Activated T-helper 17 cell treated with anti-CD3 and anti-CD28 coated beads, Interleukin-2, amount 50 U/mL, for 72 hours (primary cell): ENCODE results near the gene DIPK1B. TPM values are rescaled to one million over a fixed set of nuclear protein-coding genes. Genes with fewer than 3 reads are reported as not detected.
"Not testable (repeated sequence)": the region's sequence is repeated elsewhere in the genome, so short reads cannot be mapped to it uniquely, and the experiment has no call there.

Experiments used
- ATAC-seq: fragments of 150-1000 bp; cut with Tn5 transposase; replicated peaks from 2 replicates; pipeline ENCODE4 v1.10.0; 2021; ENCODE audit warnings: mild to moderate bottlenecking, moderate library complexity
- H3K27ac Mint-ChIP-seq: one replicate; pipeline ENCODE4 v1.8.0; 2022; ENCODE audit warnings: mixed read lengths
- H3K27me3 Mint-ChIP-seq: one replicate; pipeline ENCODE4 v1.8.0; 2022; ENCODE audit warnings: mixed read lengths
- H3K36me3 Mint-ChIP-seq: one replicate; pipeline ENCODE4 v1.8.0; 2022; ENCODE audit warnings: low read depth, mild to moderate bottlenecking, mixed read lengths
- H3K4me1 Mint-ChIP-seq: one replicate; pipeline ENCODE4 v1.8.0; 2022; ENCODE audit warnings: mixed read lengths
- H3K4me3 Mint-ChIP-seq: one replicate; pipeline ENCODE4 v1.8.0; 2022; ENCODE audit warnings: mild to moderate bottlenecking, mixed read lengths
- H3K9me3 Mint-ChIP-seq: one replicate; pipeline ENCODE4 v1.8.0; 2022; ENCODE audit warnings: mixed read lengths
- total RNA-seq, 2 donors: library from RNA; stranded (reverse); gene quantifications; one replicate each; pipeline ENCODE4 v1.2.3, GENCODE V29; 2022

DIPK1B gene
- total RNA-seq, 2 donors from 2014 or later, result not detected

DNA sequence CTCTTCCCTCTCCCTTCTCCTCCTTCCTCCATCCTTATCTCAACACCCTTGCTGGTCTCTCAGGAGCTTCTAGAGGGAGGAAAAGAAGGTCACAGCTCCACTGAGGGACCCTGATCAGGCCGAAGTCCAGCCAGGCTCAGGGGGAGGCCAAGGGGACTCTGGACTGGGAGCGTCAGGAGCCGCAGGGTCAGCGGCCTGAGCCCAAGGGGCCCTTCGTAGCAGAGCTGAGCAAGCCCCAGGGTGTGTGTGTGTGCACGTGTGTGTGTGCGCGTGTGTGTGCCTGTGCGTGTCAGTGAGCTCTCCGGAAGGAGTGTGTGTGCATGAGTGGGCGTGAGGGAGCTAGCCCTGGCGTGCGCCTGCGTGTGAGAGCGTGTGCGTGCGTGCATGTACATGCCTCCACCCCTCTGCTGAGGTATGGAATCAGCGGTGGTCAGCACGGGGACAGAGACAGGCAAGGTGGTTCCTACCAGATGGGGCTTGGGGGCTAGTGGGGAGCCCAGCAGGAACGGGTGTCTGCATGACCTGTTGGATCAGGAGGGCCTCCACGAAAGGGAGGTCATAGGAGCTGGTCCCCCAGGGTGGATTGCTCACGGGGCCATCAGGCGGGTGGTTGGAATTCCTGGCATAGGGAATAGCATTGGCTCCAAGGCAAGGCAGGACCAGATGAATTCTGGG lies 15.1 kb upstream of the DIPK1B start:
- peaks cover 8% of the 10 kb centered on the region for H3K27me3 Mint-ChIP-seq
- no peak for ATAC-seq
- no peaks in the 10 kb centered on the region for H3K36me3 Mint-ChIP-seq
- no peaks in the 10 kb centered on the region for H3K9me3 Mint-ChIP-seq
- H3K4me1 Mint-ChIP-seq, result peaks cover 4% of the 10 kb centered on the region
- no peak overlapping the region for H3K4me3 Mint-ChIP-seq
- no peak overlapping the region for H3K27ac Mint-ChIP-seq

DNA sequence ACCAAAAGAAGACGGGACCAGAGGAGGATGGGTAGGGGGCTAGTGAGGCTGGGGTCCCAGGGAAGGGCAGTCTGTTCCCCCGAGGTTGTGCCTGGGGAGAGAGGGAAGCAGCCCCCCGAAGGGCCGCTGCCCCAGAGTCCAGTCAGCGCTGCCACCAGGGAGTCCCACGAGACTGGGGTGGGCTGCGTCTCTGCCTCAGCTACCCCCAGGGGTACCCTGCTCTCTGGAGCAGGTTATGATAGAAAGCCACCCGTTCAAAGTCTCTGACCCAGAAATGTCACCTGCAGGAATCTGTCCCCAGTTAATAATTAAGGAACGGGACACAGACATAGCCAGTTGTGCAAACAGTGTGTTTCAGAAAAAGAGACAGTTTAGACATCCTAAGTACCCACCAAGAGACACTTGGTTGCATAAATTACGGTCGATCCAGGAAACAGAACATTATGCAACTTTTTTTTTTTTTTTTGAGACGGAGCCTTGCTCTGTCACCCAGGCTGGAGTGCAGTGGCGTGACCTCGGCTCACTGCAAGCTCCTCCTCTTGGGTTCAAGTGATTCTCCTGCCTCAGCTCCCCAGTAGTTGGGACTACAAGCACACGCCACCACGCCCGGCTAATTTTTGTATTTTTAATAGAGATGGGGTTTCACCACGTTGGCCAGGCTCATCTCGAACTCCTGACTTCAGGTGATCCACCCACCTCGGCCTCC lies 14.4 kb upstream of the DIPK1B start:
- Mint-ChIP-seq H3K4me1 (peaks cover 4% of the 10 kb centered on the region), H3K4me3 (no peak overlapping the region), H3K9me3 (no peaks in the 10 kb centered on the region), H3K27ac (no peak overlapping the region), H3K27me3 (peaks cover 8% of the 10 kb centered on the region), H3K36me3 (no peaks in the 10 kb centered on the region)
- no peak for ATAC-seq

DNA sequence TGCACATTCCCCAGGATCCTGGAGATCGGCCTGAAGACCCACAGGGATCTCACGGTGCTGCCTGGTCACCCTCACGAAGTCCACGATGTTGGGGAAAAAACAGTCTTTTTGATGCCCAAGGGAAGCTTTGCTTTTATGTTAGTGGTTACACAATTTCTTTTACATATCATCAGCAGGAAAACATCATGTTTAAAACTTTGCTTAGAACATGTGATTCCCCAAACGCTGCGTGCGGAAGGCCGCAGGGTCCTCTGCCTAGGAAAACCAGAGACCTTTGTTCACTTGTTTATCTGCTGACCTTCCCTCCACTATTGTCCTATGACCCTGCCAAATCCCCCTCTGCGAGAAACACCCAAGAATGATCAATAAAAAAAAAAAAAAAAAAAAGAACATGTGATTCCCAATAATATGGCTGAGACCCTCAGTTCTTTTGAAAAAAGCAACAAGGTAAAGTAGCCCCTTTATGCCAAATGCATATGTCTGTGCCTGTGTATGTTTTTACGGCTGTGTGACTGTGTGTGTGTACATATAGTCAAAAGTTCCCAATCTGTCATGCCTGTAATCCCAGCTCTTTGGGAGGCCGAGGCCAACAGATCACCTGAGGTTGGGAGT lies 13.6 kb upstream of the DIPK1B start:
- Mint-ChIP-seq H3K9me3 (no peaks in the 10 kb centered on the region), H3K36me3 (no peaks in the 10 kb centered on the region), H3K27ac (no peak overlapping the region), H3K27me3 (peaks cover 4% of the 10 kb centered on the region), H3K4me1 (peaks cover 4% of the 10 kb centered on the region), H3K4me3 (no peak overlapping the region)
- ATAC-seq, result no peak

GRCh38 chr9:136700304-136700703 lies 12.1 kb upstream of the DIPK1B start:
- H3K4me3 Mint-ChIP-seq, result peak overlapping the region; percentile 77
- peaks cover 4% of the 10 kb centered on the region for H3K4me1 Mint-ChIP-seq
- H3K36me3 Mint-ChIP-seq, result no peaks in the 10 kb centered on the region
- ATAC-seq, result no peak
- no peaks in the 10 kb centered on the region for H3K9me3 Mint-ChIP-seq
- H3K27ac Mint-ChIP-seq, result no peak overlapping the region
- H3K27me3 Mint-ChIP-seq, result peaks cover 4% of the 10 kb centered on the region

- peak; percentile 98 for ATAC-seq
- Mint-ChIP-seq H3K9me3 (no peaks in the 10 kb centered on the region), H3K4me3 (peak overlapping the region; percentile 77), H3K27me3 (peaks cover 4% of the 10 kb centered on the region), H3K36me3 (no peaks in the 10 kb centered on the region), H3K4me1 (peaks cover 4% of the 10 kb centered on the region), H3K27ac (peak overlapping the region; percentile 62)
Observed at GRCh38 chr9:136700959-136701667, 11.3 kb upstream of the DIPK1B start.

DNA sequence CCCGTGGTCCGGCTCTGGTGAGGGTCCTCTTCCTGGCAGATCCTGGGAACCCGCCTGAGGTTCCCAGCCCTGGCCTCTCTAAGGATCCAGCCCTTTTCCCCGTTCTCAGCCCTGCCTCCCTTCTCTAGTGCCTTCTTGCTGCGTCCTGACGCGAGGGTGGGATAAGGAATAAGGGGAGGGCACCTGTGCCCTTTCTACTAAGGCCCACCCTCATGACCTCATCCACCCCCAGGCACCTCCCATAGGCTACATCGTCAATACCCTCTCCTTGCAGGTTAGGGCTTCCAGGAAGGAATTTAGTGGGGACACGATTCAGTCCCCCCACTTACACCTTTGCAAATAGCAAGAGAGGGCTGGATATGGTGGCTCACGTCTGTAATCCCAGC lies 10.7 kb upstream of the DIPK1B start:
- no peak for ATAC-seq
- Mint-ChIP-seq H3K4me1 (peaks cover 4% of the 10 kb centered on the region), H3K27ac (peak overlapping the region; percentile 62), H3K36me3 (no peaks in the 10 kb centered on the region), H3K27me3 (peaks cover 4% of the 10 kb centered on the region), H3K9me3 (no peaks in the 10 kb centered on the region), H3K4me3 (peak overlapping the region; percentile 77)

DNA sequence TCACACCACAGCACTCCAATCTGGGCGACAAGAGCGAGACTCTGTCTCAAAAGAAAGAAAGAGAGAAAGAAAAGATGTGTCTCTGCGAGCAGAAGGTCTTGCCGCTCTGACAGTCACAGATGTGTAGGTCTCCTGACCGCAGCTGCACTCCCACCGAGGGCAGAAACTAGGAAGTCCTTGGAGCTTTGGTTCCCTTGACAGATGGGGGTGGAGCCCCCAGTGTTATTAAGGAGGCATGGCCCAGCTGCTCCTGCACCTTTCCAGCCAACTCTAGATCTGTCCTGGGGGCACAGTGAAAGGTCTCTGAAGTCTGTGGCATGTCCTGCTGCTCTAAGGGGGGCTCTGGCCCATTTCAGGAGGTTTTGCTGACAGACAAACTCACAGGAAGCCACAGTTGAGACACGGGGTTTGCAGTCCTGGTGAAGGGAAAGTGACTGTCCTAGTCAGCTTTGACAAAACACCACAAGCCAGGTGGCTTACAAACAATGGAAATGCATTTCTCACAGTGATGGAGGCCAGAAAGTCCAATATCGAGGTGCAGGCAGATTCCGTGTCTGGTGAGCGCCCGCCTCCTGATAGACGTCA lies 9.0 kb upstream of the DIPK1B start:
- no peak overlapping the region for H3K4me3 Mint-ChIP-seq
- ATAC-seq, result no peak
- peaks cover 4% of the 10 kb centered on the region for H3K27me3 Mint-ChIP-seq
- no peak overlapping the region for H3K27ac Mint-ChIP-seq
- no peaks in the 10 kb centered on the region for H3K9me3 Mint-ChIP-seq
- peaks cover 4% of the 10 kb centered on the region for H3K4me1 Mint-ChIP-seq
- no peaks in the 10 kb centered on the region for H3K36me3 Mint-ChIP-seq

GRCh38 chr9:136704741-136705140 lies 7.6 kb upstream of the DIPK1B start:
- H3K36me3 Mint-ChIP-seq, ATAC-seq, H3K27ac Mint-ChIP-seq, H3K27me3 Mint-ChIP-seq, H3K4me1 Mint-ChIP-seq, H3K9me3 Mint-ChIP-seq, H3K4me3 Mint-ChIP-seq: not testable (repeated sequence)

- Mint-ChIP-seq H3K4me1 (peaks cover 4% of the 10 kb centered on the region), H3K4me3 (no peak overlapping the region), H3K9me3 (no peaks in the 10 kb centered on the region), H3K27ac (no peak overlapping the region), H3K27me3 (peaks cover 7% of the 10 kb centered on the region), H3K36me3 (no peaks in the 10 kb centered on the region)
- no peak for ATAC-seq
Observed at GRCh38 chr9:136705564-136705963, 6.8 kb upstream of the DIPK1B start.

DNA sequence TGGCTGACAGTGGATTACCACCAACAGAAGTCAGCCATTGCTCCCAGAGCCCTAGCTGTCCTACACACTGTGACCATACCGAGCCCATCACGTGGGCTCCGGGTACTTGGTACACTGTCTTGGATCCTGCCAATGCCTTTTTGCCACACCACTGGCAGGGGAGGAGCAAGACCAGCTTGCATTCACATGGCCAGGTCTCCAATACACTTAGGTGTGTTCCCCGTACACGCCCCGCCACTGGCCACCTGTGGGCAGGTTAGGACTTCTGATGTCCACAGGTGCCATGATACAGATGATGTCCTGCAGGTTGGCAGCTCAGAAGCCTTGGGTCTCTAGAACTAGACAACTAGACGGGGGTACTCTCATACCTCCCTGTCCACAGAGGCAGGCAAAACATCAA lies 5.4 kb upstream of the DIPK1B start:
- no peak for ATAC-seq
- H3K27ac Mint-ChIP-seq, result no peak overlapping the region

DNA sequence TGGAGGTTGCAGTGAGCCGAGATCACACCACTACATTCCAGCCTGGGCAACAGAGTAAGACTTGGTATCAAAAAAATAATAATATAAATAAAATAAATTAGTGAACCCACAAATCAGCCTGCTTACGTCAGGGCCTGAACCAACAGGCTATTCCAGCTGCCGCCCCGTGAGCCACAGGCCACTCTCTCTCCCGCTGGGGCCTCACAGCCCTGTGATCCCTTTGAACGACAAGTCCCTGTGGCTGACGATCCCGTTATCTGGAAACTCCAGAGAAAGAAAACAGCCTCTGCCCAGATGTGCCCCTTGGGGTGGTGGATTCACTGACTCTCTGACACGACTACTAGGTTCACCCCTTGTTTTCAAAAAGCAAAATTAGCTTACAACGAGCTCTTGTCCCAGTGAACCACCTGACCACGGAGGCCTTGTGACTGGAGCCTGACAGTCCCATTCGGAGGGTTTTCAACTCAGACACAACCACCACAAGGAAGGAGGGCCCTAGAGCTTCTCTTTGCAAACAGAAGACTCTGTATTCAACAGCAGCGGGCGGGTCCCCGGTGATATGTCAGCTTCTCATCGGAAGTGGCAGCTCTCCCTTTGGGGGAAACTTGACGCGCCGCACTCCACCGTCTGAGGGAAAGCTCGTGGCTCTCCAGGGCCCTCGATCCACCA lies 4.4 kb upstream of the DIPK1B start:
- H3K4me3 Mint-ChIP-seq, result no peak overlapping the region
- no peaks in the 10 kb centered on the region for H3K9me3 Mint-ChIP-seq
- ATAC-seq, result no peak
- H3K27ac Mint-ChIP-seq, result no peak overlapping the region
- H3K4me1 Mint-ChIP-seq, result no peaks in the 10 kb centered on the region
- H3K27me3 Mint-ChIP-seq, result peaks cover 11% of the 10 kb centered on the region
- H3K36me3 Mint-ChIP-seq, result no peaks in the 10 kb centered on the region

More for the DNA sequence above, 5.4 kb upstream of the DIPK1B start:
- no peaks in the 10 kb centered on the region for H3K36me3 Mint-ChIP-seq
- peaks cover 11% of the 10 kb centered on the region for H3K27me3 Mint-ChIP-seq
- no peak overlapping the region for H3K4me3 Mint-ChIP-seq
- H3K9me3 Mint-ChIP-seq, result no peaks in the 10 kb centered on the region
- H3K4me1 Mint-ChIP-seq, result no peaks in the 10 kb centered on the region

GRCh38 chr9:136709454-136710109 lies 2.8 kb upstream of the DIPK1B start:
- Mint-ChIP-seq H3K4me3 (no peak overlapping the region), H3K9me3 (no peaks in the 10 kb centered on the region), H3K4me1 (no peaks in the 10 kb centered on the region), H3K27ac (no peak overlapping the region), H3K36me3 (no peaks in the 10 kb centered on the region), H3K27me3 (peaks cover 11% of the 10 kb centered on the region)
- no peak for ATAC-seq

DNA sequence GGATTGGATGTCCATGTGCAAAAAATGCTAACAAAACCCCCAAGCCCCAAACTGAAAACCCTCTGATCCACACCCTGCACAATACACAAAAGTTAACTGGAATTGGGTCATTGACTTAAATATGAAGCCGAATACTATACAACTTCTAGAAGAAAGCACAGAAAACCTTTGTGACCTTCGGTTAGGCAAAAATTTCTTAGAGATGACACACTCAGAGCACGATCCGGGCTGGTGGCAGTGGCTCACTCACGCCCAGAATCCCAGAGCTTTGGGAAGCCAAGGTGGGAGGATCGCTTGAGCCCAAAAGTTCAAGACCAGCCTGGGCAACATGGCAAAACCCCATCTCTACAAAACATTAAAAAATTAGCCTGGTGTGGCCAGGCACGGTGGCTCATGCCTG lies 1.8 kb upstream of the DIPK1B start:
- Mint-ChIP-seq H3K9me3 (no peaks in the 10 kb centered on the region), H3K27me3 (peaks cover 11% of the 10 kb centered on the region), H3K4me1 (no peaks in the 10 kb centered on the region), H3K4me3 (no peak overlapping the region), H3K36me3 (no peaks in the 10 kb centered on the region), H3K27ac (no peak overlapping the region)
- ATAC-seq, result no peak
